EL (cell line): Measurements from ENCODE around the gene NRCAM.

Experiments used
- DNase-seq: peaks from one replicate; pipeline ENCODE4 v3.0.0-alpha.2; 2016

The NRCAM gene

GRCh38 chr7:108114117-108114841 lies 342.0 kb downstream of the NRCAM start:
- DNase-seq: no peak

GRCh38 chr7:108112683-108113082 lies 343.6 kb downstream of the NRCAM start:
- DNase-seq: no peak

GRCh38 chr7:108109221-108109908 lies 346.9 kb downstream of the NRCAM start:
- no peak for DNase-seq

- no peak for DNase-seq
These were observed 348.1 kb downstream of the NRCAM start for GRCh38 chr7:108108131-108108530.

- DNase-seq: no peak
These were observed 351.9 kb downstream of the NRCAM start for GRCh38 chr7:108104324-108104723.

GRCh38 chr7:108103558-108104298 lies 352.5 kb downstream of the NRCAM start:
- DNase-seq: peak; percentile 47

GRCh38 chr7:108102671-108103312 lies 353.4 kb downstream of the NRCAM start:
- DNase-seq: no peak

- DNase-seq: no peak
These were observed 354.5 kb downstream of the NRCAM start for GRCh38 chr7:108101759-108102158.

GRCh38 chr7:108099713-108100112 lies 356.5 kb downstream of the NRCAM start:
- DNase-seq: no peak

GRCh38 chr7:108097703-108098102 lies 358.5 kb downstream of the NRCAM start:
- DNase-seq: no peak
